Panc1 (cell line): ENCODE results near the gene SPRYD3. TPM values are rescaled to one million over a fixed set of nuclear protein-coding genes. Genes with fewer than 3 reads are reported as not detected.

Experiments used
- ATAC-seq: fragments of 200-7000 bp; cut with Tn5 transposase; 2 replicates; pipeline ENCODE4 v1.9.1; 2020; ENCODE audit warnings: mild to moderate bottlenecking, moderate library complexity
- BruUV-seq: library from RNA; stranded (reverse); fragments of 400-500 nt; replicated peaks from 2 replicates; lab custom pipeline; 2021; lab: Mats Ljungman, UMichigan
- CTCF ChIA-PET: fragments of 300-600 bp; sonication (Branson Sonifier 250); formaldehyde crosslinking; loops from one replicate; lab custom pipeline; 2022; ENCODE audit warnings: antibody characterized with exemption; lab: Charles Lee
- POLR2A ChIA-PET: fragments of 300-600 bp; sonication (Branson Sonifier 250); formaldehyde crosslinking; loops from one replicate; lab custom pipeline; 2022; ENCODE audit warnings: antibody characterized with exemption; lab: Charles Lee
- DNase-seq: peaks from one replicate; pipeline ENCODE4 v3.0.0-alpha.2; 2010; ENCODE audit warnings: low read depth, low spot score
- H3K27ac ChIP-seq: 2 replicates; pipeline ENCODE4 v1.5.1; 2011; ENCODE audit warnings: mild to moderate bottlenecking, low read length, inconsistent platforms
- H3K27me3 ChIP-seq: fragments of 200-500 bp; sonication (Bioruptor generic); 2 replicates; pipeline ENCODE4 v1.6.0; 2014; ENCODE audit warnings: low read length, inconsistent platforms; ENCODE audit not compliant: control insufficient read depth, insufficient read depth
- H3K36me3 ChIP-seq: fragments of 200-500 bp; sonication (Bioruptor generic); 2 replicates; pipeline ENCODE4 v1.5.1; 2014; ENCODE audit warnings: inconsistent platforms, mild to moderate bottlenecking, low read length, moderate library complexity; ENCODE audit not compliant: control insufficient read depth, insufficient read depth
- H3K4me1 ChIP-seq: 2 replicates; pipeline ENCODE4 v1.5.1; 2011; ENCODE audit warnings: inconsistent platforms, mild to moderate bottlenecking, low read length, moderate library complexity; ENCODE audit not compliant: control insufficient read depth, insufficient read depth
- H3K4me3 ChIP-seq, 2 experiments: 2 replicates each; pipeline ENCODE4 v1.5.1; 2011 to 2012; ENCODE audit warnings: low read depth in 2 of 2, low read length in 2 of 2, mild to moderate bottlenecking in 2 of 2, inconsistent platforms in 1 of 2, moderate library complexity in 1 of 2
- H3K9me3 ChIP-seq: fragments of 200-500 bp; sonication (Bioruptor generic); 2 replicates; pipeline ENCODE4 v1.5.1; 2014; ENCODE audit warnings: low read depth, mild to moderate bottlenecking, inconsistent platforms, low read length, moderate library complexity; ENCODE audit not compliant: control insufficient read depth, insufficient read depth
- CTCF ChIP-seq: fragments of 450-650 bp; IDR thresholded peaks from 2 replicates; pipeline ENCODE4 v1.5.1; 2017; ENCODE audit warnings: mild to moderate bottlenecking
- POLR2AphosphoS5 ChIP-seq: IDR thresholded peaks from 2 replicates; pipeline ENCODE4 v1.6.1; 2012; ENCODE audit warnings: mild to moderate bottlenecking, low read depth, low read length, moderate library complexity
- REST ChIP-seq, 2 experiments: IDR thresholded peaks; 2 replicates each; pipeline ENCODE4 v1.6.1; 2011 to 2012; ENCODE audit warnings: low read depth in 2 of 2, control low read depth in 1 of 2, low read length in 1 of 2, mild to moderate bottlenecking in 1 of 2, moderate library complexity in 1 of 2; ENCODE audit not compliant: insufficient read depth in 1 of 2
- SIN3A ChIP-seq: IDR thresholded peaks from 2 replicates; pipeline ENCODE4 v1.6.1; 2012; ENCODE audit warnings: low read depth, mild to moderate bottlenecking, low read length, moderate library complexity, borderline replicate concordance; ENCODE audit not compliant: insufficient read depth
- TCF7L2 ChIP-seq: IDR thresholded peaks from 2 replicates; pipeline ENCODE4 v1.6.1; 2011; ENCODE audit warnings: mild to moderate bottlenecking, low read depth, low read length, inconsistent platforms
- in situ Hi-C: cut with HindIII; loops from 2 replicates; pipeline ENCODE4 v1.10.0; 2016; ENCODE audit warnings: low sequenced_read_pairs, low pct_unique_long_range_greater_than_20kb
- intact Hi-C: fragments of 100-400 bp; cut with micrococcal nuclease; formaldehyde crosslinking; loops from one replicate; pipeline ENCODE4 v1.10.0; 2022; ENCODE audit not compliant: unreplicated experiment
- total RNA-seq: library from RNA; stranded (reverse); gene quantifications from one replicate; pipeline ENCODE4 v1.2.1, GENCODE V29; 2021; ENCODE audit not compliant: unreplicated experiment

The SPRYD3 gene
- total RNA-seq, 1 experiment from 2014 or later: 25.0 TPM

- in situ Hi-C loops (no loop called here), intact Hi-C loops (no loop called here)
- H3K27me3 ChIP-seq: no peaks in the 10 kb centered on the region
- H3K27ac ChIP-seq: peak overlapping the region; percentile 93
- CTCF ChIA-PET: interaction anchor here (0.5 to 1.8 kb wide), 6 partner anchors 11 to 235 kb away, joined by 3 to 10 read pairs (median 3); partner anchors contain the start of gene KRT4
- peaks cover 89% of the 10 kb centered on the region for H3K4me1 ChIP-seq
- BruUV-seq: no TSS peak
- POLR2A ChIA-PET: no interaction called here
- no peak for DNase-seq
- no peaks in the 10 kb centered on the region for H3K36me3 ChIP-seq
- TF ChIP-seq REST (IDR thresholded peaks at IDR 0.05; ENCODE audit: insufficient read depth in 1 of 2, low read depth in 2 of 2, low read length in 1 of 2): peak in 1 of 2 experiments; percentile 54; a peak in 3 of 4 replicates
- no peak; the same call in 1 of the 2 replicates for TF ChIP-seq POLR2AphosphoS5
- TF ChIP-seq CTCF: peak; percentile 49
- no peak for TF ChIP-seq TCF7L2
- H3K9me3 ChIP-seq: no peaks in the 10 kb centered on the region
- ATAC-seq: 0 out of 2 replicates have a peak, but pooled peaks have one; percentile 0
- peak overlapping the region; percentile 38 to 60 for H3K4me3 ChIP-seq
Observed at GRCh38 chr12:53048780-53049401, 30.3 kb downstream of the SPRYD3 start.

GRCh38 chr12:53048033-53048779 is 31.0 kb downstream of the SPRYD3 start:
- H3K4me1 ChIP-seq: peaks cover 83% of the 10 kb centered on the region
- ChIA-PET CTCF (interaction anchor here (0.6 to 1.8 kb wide), 12 partner anchors 9 to 490 kb away, joined by 3 to 10 read pairs (median 4); partner anchors contain the start of gene SPRYD3), POLR2A (interaction anchor here (0.5 to 0.6 kb wide), 4 partner anchors 17 to 163 kb away, joined by 4 to 11 read pairs (median 6); no protein-coding TSS in a partner anchor)
- ATAC-seq (peak; percentile 44), DNase-seq (no peak)
- in situ Hi-C loops (no loop called here), intact Hi-C loops (no loop called here)
- peak; percentile 80 for TF ChIP-seq CTCF
- no peak for TF ChIP-seq SIN3A
- H3K36me3 ChIP-seq: no peaks in the 10 kb centered on the region
- H3K27ac ChIP-seq: peak overlapping the region; percentile 93
- H3K4me3 ChIP-seq: peak overlapping the region; percentile 39 to 60
- no peaks in the 10 kb centered on the region for H3K27me3 ChIP-seq
- BruUV-seq: no TSS peak
- no peaks in the 10 kb centered on the region for H3K9me3 ChIP-seq
